AG04450 (cell line): ENCODE results near the gene CNOT6L. TPM values are rescaled to one million over a fixed set of nuclear protein-coding genes. Genes with fewer than 3 reads are reported as not detected.
"Not testable (repeated sequence)": the region's sequence is repeated elsewhere in the genome, so short reads cannot be mapped to it uniquely, and the experiment has no call there.

ENCODE experiments used
- CTCF ChIA-PET: fragments of 300-600, 350-600 bp; formaldehyde crosslinking; extraction: SDS; loops from one replicate; lab custom pipeline; 2022; ENCODE audit warnings: antibody characterized with exemption, inconsistent platforms; lab: Charles Lee
- POLR2A ChIA-PET: fragments of 350-600 bp; formaldehyde crosslinking; extraction: SDS; loops from one replicate; lab custom pipeline; 2021; ENCODE audit warnings: antibody characterized with exemption, inconsistent platforms; lab: Yijun Ruan, JAX
- DNase-seq: peaks from one replicate; pipeline ENCODE4 v3.0.0-alpha.2; 2011; ENCODE audit warnings: low read depth, low spot score
- H3K27ac ChIP-seq: one replicate; pipeline ENCODE4 v1.5.1; 2012; ENCODE audit warnings: low read depth, low read length, control low read depth
- H3K27me3 ChIP-seq: one replicate; pipeline ENCODE4 v1.6.0; 2012; ENCODE audit warnings: low read length; ENCODE audit not compliant: control insufficient read depth, insufficient read depth
- H3K4me3 ChIP-seq: 2 replicates; pipeline ENCODE4 v1.5.1; 2011; ENCODE audit warnings: mild to moderate bottlenecking, low read depth, low read length, control low read depth
- H3K9me3 ChIP-seq: 2 replicates; pipeline ENCODE4 v1.5.1; 2012; ENCODE audit warnings: low read length; ENCODE audit not compliant: control insufficient read depth, insufficient read depth
- polyA plus RNA-seq: library from polyadenylated mRNA; depleted of rRNA; stranded (reverse); fragments of >200 nt; gene quantifications from 2 replicates; pipeline ENCODE4 v1.2.3, GENCODE V29; 2011
- TF ChIP-seq, protein P1 (sequence below): IDR thresholded peaks from 2 replicates; pipeline ENCODE4 v1.5.1; 2011; ENCODE audit warnings: low read depth, low read length, control low read depth, inconsistent platforms

CNOT6L gene
- polyA plus RNA-seq, 1 experiment, result 10.7 TPM

DNA sequence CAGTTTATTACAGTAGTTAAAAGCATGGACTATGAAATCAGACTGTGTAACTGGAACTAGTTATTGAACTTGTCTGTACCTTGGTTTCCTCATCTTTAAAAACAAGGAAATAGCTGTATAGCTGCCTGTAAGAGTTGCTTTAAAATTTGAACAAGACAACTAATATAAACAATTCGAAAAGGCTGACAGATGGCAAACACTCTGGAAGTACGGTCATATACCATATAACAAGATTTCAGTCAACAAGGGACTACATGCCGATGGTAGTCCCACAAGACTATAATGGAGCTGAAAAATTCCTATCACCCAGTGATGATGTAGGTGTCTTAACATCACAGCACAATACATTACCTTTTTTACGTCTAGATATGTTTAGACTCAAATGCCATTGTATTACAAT, 78.7 kb downstream of the CNOT6L start:
- ChIA-PET CTCF (no interaction called here), POLR2A (no interaction called here)
- no peak for DNase-seq
- Histone ChIP-seq H3K27ac (no peak overlapping the region), H3K4me3 (no peak overlapping the region), H3K27me3 (no peaks in the 10 kb centered on the region), H3K9me3 (no peaks in the 10 kb centered on the region)
- TF ChIP-seq, protein P1, sequence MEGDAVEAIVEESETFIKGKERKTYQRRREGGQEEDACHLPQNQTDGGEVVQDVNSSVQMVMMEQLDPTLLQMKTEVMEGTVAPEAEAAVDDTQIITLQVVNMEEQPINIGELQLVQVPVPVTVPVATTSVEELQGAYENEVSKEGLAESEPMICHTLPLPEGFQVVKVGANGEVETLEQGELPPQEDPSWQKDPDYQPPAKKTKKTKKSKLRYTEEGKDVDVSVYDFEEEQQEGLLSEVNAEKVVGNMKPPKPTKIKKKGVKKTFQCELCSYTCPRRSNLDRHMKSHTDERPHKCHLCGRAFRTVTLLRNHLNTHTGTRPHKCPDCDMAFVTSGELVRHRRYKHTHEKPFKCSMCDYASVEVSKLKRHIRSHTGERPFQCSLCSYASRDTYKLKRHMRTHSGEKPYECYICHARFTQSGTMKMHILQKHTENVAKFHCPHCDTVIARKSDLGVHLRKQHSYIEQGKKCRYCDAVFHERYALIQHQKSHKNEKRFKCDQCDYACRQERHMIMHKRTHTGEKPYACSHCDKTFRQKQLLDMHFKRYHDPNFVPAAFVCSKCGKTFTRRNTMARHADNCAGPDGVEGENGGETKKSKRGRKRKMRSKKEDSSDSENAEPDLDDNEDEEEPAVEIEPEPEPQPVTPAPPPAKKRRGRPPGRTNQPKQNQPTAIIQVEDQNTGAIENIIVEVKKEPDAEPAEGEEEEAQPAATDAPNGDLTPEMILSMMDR, result no peak

DNA sequence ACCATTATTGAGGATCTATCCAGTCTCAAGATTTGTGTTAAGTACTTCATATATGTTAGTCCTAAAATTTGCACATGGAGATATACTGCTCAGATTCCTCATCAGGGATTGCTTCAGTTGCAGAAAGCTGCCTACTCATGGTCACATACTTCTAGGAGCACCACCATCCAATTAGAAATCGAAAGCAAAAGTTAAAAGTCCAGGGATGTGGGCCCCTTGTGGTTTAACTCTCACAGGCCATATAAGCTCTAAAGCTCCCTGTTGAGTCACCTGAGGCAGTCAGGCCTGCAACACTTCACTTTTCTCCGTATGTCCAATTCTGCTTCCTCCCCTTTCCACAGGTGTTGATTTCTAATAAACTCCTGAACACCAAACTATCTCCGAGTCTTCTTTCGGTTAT, 84.2 kb downstream of the CNOT6L start:
- peak; percentile 26 for DNase-seq
- TF ChIP-seq, protein P1, result no peak
- ChIA-PET POLR2A (no interaction called here), CTCF (no interaction called here)
- Histone ChIP-seq H3K27me3 (no peaks in the 10 kb centered on the region), H3K9me3 (no peaks in the 10 kb centered on the region), H3K4me3 (no peak overlapping the region), H3K27ac (no peak overlapping the region)

DNA sequence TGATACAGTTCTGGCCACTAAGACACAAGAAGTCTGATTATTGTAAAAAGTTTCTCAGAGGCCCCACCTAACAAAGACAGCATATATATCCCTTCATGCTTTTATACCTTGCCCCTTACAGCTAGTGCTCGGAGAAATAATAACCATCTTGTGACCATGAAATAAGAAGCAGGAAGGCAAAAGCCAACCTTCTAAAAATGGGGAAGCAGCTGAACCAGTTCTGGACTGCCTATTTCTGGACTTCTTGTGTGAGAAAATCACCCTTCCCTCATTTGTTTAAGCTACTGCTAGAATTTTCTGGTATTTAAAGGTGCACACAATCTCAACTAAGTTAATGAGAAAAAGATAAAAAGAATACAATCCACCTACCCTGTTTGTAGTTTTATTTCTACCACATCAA, 87.5 kb downstream of the CNOT6L start:
- TF ChIP-seq, protein P1, result no peak
- Histone ChIP-seq H3K4me3 (no peak overlapping the region), H3K27me3 (no peaks in the 10 kb centered on the region), H3K9me3 (no peaks in the 10 kb centered on the region), H3K27ac (no peak overlapping the region)
- ChIA-PET CTCF (interaction anchor here (0.6 kb wide), 1 partner anchor 11 kb away, joined by 4 read pairs; no protein-coding TSS in a partner anchor), POLR2A (no interaction called here)
- DNase-seq, result no peak

DNA sequence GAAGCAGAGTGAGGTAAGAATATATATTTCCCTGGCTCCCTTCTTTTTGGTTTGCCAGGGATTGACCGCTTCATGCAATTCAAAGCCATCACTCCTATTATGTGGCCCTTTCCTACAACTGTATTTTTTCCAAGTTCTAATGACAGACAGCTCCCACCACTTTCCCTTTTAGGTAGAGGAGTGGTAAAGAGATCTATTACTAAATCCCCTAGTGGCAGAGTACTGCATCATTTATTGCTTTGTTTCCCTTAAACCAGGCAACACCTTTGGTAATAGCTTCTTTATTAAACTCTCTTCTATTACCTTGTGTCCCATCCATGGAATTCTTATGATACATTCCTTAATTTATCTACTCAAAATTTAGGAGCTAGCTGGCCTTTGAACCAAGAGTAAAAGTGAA, 90.7 kb downstream of the CNOT6L start:
- H3K27ac ChIP-seq, result no peak overlapping the region
- no peak for DNase-seq
- TF ChIP-seq, protein P1, result no peak
- POLR2A ChIA-PET, result no interaction called here
- H3K27me3 ChIP-seq, result no peaks in the 10 kb centered on the region
- H3K9me3 ChIP-seq, result no peaks in the 10 kb centered on the region
- CTCF ChIA-PET, result interaction anchor here (0.6 to 0.9 kb wide), 2 partner anchors 54 to 127 kb away, joined by 3 to 5 read pairs; no protein-coding TSS in a partner anchor
- no peak overlapping the region for H3K4me3 ChIP-seq

DNA sequence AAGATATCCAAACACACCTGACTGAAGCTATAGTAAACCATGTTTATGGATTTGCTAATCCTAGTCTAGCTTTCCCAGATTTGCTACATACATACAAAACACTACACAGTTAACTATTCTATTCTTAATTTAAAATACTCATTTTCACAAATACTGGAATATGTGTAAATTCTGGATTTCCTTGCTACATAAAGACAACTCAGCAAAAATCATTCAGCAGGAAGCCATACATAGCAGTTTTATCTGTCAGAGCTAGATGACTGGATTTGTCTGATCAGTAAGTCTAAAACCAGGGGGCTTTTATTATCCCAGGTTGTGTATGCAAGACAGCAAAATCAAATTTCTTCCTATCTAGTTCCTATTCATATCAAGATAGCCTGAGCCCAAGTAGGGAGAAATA, 98.1 kb downstream of the CNOT6L start:
- DNase-seq, result no peak
- ChIA-PET POLR2A (no interaction called here), CTCF (no interaction called here)
- Histone ChIP-seq H3K27me3 (no peaks in the 10 kb centered on the region), H3K27ac (no peak overlapping the region), H3K4me3 (no peak overlapping the region), H3K9me3 (no peaks in the 10 kb centered on the region)
- TF ChIP-seq, protein P1, result no peak

DNA sequence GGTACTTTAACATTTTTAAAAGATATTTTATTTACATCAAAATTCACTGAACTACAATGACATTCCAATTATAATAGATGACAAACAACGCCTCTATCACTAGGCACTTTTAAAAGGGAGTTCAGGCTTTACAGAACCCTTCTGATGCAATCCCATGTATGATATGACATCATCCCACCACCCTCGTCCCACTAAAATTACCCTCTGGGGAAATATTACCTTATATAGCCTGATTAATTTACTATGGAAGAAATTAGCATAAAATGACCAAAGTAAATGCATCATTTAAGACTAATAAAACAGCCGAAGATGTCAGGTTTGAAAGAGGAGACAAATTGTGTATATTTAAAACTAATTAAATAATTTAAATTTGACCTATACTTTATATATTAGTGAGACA, 100.7 kb downstream of the CNOT6L start:
- CTCF ChIA-PET, H3K9me3 ChIP-seq, POLR2A ChIA-PET, H3K27ac ChIP-seq, DNase-seq, H3K4me3 ChIP-seq, H3K27me3 ChIP-seq: not testable (repeated sequence)
